Immature natural killer cell (primary cell): Measurements from ENCODE around the gene DYDC1. TPM values are rescaled to one million over a fixed set of nuclear protein-coding genes. Genes with fewer than 3 reads are reported as not detected.

Source experiments
- DNase-seq, 3 donors: peaks; one replicate each; pipeline ENCODE4 v3.0.0; 2022; ENCODE audit warnings: mixed read lengths in 1 of 3
- H3K27ac Mint-ChIP-seq, 6 donors: one replicate each; pipeline ENCODE4 v1.8.0; 2020; ENCODE audit warnings: mixed read lengths in 6 of 6, mild to moderate bottlenecking in 5 of 6, inconsistent platforms in 4 of 6, moderate library complexity in 3 of 6
- H3K27me3 Mint-ChIP-seq, 3 donors: one replicate each; pipeline ENCODE4 v1.8.0; 2020 to 2021; ENCODE audit warnings: low read depth in 3 of 3, mild to moderate bottlenecking in 3 of 3, mixed read lengths in 3 of 3, moderate library complexity in 3 of 3, inconsistent platforms in 1 of 3
- H3K36me3 Mint-ChIP-seq, 3 donors: one replicate each; pipeline ENCODE4 v1.8.0; 2020; ENCODE audit warnings: mixed read lengths in 3 of 3, inconsistent platforms in 2 of 3, mild to moderate bottlenecking in 2 of 3
- H3K4me1 Mint-ChIP-seq, 2 donors: one replicate each; pipeline ENCODE4 v1.8.0; 2020; ENCODE audit warnings: inconsistent platforms in 2 of 2, mild to moderate bottlenecking in 2 of 2, mixed read lengths in 2 of 2, moderate library complexity in 1 of 2
- H3K4me3 Mint-ChIP-seq, 5 donors: one replicate each; pipeline ENCODE4 v1.8.0; 2020; ENCODE audit warnings: mild to moderate bottlenecking in 5 of 5, mixed read lengths in 5 of 5, inconsistent platforms in 3 of 5, moderate library complexity in 3 of 5
- H3K9me3 Mint-ChIP-seq, 6 donors: one replicate each; pipeline ENCODE4 v1.8.0; 2020; ENCODE audit warnings: mild to moderate bottlenecking in 6 of 6, mixed read lengths in 6 of 6, inconsistent platforms in 4 of 6, moderate library complexity in 3 of 6
- polyA plus RNA-seq, 3 donors: library from polyadenylated mRNA; unstranded; fragments of 300-500 nt; fragmentation: Illumina TruSeq; gene quantifications; one replicate each; pipeline ENCODE4 v1.2.3, GENCODE V29; 2021

DYDC1 gene
- polyA plus RNA-seq, 3 donors from 2014 or later, result not detected

- Mint-ChIP-seq H3K27me3 (peaks cover 2 to 10% (median 5%) of the 10 kb centered on the region in 3 donors), H3K4me3 (no peak overlapping the region), H3K9me3 (no peaks in the 10 kb centered on the region), H3K27ac (no peak overlapping the region), H3K36me3 (peaks cover 0 to 4% (median 0%) of the 10 kb centered on the region in 3 donors), H3K4me1 (no peaks in the 10 kb centered on the region)
- no peak for DNase-seq
Measured at GRCh38 chr10:80288849-80289248, 67.7 kb downstream of the DYDC1 start.

Other genes with a start within 250 kb of the DYDC1 start
- not detected for gene PLAC9, start 224.0 kb downstream of the DYDC1 start, polyA plus RNA-seq
- gene ANXA11, start 151.2 kb downstream of the DYDC1 start, polyA plus RNA-seq, result 100 to 1,000 TPM; 136 to 270 (median 181) TPM
- gene MAT1A, start 67.1 kb downstream of the DYDC1 start, polyA plus RNA-seq, result not detected
- gene DYDC2, start within 50 bp of the DYDC1 start, polyA plus RNA-seq, result not detected
- gene PRXL2A, start 51.8 kb upstream of the DYDC1 start, polyA plus RNA-seq, result 1 to 10 TPM; 3.9 to 6.3 (median 4.3) TPM
- gene TSPAN14, start 97.6 kb upstream of the DYDC1 start, polyA plus RNA-seq, result 100 to 1,000 TPM; 141 to 363 (median 226) TPM
- not detected for gene SH2D4B, start 181.1 kb upstream of the DYDC1 start, polyA plus RNA-seq